HL-60 (cell line): ENCODE data around the gene RASSF8.

Source experiments
- DNase-seq, 2 experiments: peaks; one replicate each; pipeline ENCODE4 v3.0.0-alpha.2; 2010 to 2020; ENCODE audit warnings: low read depth in 1 of 2, low spot score in 1 of 2
- H3K27ac ChIP-seq: fragments of 250-450 bp; sonication (Bioruptor Pico); replicated peaks from 2 replicates; pipeline ENCODE4 v1.5.1; 2020; ENCODE audit warnings: mild to moderate bottlenecking, moderate library complexity
- H3K27me3 ChIP-seq: fragments of 250-450 bp; sonication (Bioruptor Pico); 2 replicates; pipeline ENCODE4 v1.5.1; 2021; ENCODE audit warnings: mild to moderate bottlenecking, moderate library complexity; ENCODE audit not compliant: insufficient read depth, poor library complexity, severe bottlenecking
- H3K4me3 ChIP-seq: replicated peaks from 2 replicates; pipeline ENCODE4 v1.5.1; 2011; ENCODE audit warnings: mild to moderate bottlenecking, control low read depth, low read length; ENCODE audit not compliant: insufficient read depth
- GABPA ChIP-seq: IDR thresholded peaks from 2 replicates; pipeline ENCODE4 v1.6.1; 2012; ENCODE audit warnings: low read depth
- POLR2AphosphoS5 ChIP-seq: IDR thresholded peaks from 2 replicates; pipeline ENCODE4 v1.6.1; 2012; ENCODE audit warnings: low read depth
- REST ChIP-seq: IDR thresholded peaks from 2 replicates; pipeline ENCODE4 v1.6.1; 2012; ENCODE audit warnings: low read depth; ENCODE audit not compliant: insufficient replicate concordance
- SPI1 ChIP-seq: IDR thresholded peaks from 2 replicates; pipeline ENCODE4 v1.6.1; 2012; ENCODE audit warnings: low read depth, mild to moderate bottlenecking, borderline replicate concordance
- TF ChIP-seq, protein P1 (sequence below): IDR thresholded peaks from one replicate; pipeline ENCODE4 v1.5.1; 2011; ENCODE audit warnings: low read length, control low read depth, inconsistent platforms; ENCODE audit not compliant: insufficient read depth

RASSF8 gene

GRCh38 chr12:25975682-25976081 lies 17.2 kb downstream of the RASSF8 start:
- Histone ChIP-seq H3K27ac (no peak overlapping the region), H3K4me3 (no peak overlapping the region), H3K27me3 (no peaks in the 10 kb centered on the region)
- no peak for TF ChIP-seq REST
- no peak for TF ChIP-seq POLR2AphosphoS5
- no peak for TF ChIP-seq SPI1
- no peak for TF ChIP-seq GABPA
- TF ChIP-seq, protein P1, sequence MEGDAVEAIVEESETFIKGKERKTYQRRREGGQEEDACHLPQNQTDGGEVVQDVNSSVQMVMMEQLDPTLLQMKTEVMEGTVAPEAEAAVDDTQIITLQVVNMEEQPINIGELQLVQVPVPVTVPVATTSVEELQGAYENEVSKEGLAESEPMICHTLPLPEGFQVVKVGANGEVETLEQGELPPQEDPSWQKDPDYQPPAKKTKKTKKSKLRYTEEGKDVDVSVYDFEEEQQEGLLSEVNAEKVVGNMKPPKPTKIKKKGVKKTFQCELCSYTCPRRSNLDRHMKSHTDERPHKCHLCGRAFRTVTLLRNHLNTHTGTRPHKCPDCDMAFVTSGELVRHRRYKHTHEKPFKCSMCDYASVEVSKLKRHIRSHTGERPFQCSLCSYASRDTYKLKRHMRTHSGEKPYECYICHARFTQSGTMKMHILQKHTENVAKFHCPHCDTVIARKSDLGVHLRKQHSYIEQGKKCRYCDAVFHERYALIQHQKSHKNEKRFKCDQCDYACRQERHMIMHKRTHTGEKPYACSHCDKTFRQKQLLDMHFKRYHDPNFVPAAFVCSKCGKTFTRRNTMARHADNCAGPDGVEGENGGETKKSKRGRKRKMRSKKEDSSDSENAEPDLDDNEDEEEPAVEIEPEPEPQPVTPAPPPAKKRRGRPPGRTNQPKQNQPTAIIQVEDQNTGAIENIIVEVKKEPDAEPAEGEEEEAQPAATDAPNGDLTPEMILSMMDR, result no peak
- DNase-seq, result no peak

DNA sequence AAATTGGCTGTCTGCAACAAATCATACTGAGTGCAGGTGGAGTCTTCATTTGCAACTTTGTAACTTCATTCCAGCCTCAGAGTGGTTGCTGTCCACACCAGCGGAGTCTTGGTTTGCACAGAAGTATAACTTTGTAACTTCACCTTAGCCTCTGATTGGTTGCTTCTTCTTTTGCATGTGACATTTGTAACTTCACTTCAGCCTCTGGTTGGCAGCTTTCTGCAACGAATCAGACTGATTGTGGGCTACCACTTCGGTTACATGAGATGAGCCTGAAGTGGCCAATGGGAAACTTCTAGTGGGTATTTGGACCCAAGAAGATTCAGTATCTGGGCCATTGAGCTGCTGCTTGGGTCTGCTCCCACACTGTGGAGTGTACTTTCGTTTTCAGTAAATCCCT lies 17.8 kb downstream of the RASSF8 start:
- TF ChIP-seq SPI1, result no peak
- TF ChIP-seq, protein P1, result no peak
- no peak for TF ChIP-seq POLR2AphosphoS5
- TF ChIP-seq REST, result no peak
- no peak for TF ChIP-seq GABPA
- DNase-seq, result no peak
- Histone ChIP-seq H3K27ac (no peak overlapping the region), H3K4me3 (no peak overlapping the region), H3K27me3 (no peaks in the 10 kb centered on the region)

- no peak for DNase-seq
- H3K27ac ChIP-seq, result no peak overlapping the region
- no peak overlapping the region for H3K4me3 ChIP-seq
- H3K27me3 ChIP-seq, result no peaks in the 10 kb centered on the region
- no peak for TF ChIP-seq SPI1
- TF ChIP-seq GABPA, result no peak
- TF ChIP-seq, protein P1, result no peak
- TF ChIP-seq POLR2AphosphoS5, result no peak
- no peak for TF ChIP-seq REST
These were observed 18.6 kb downstream of the RASSF8 start for GRCh38 chr12:25977047-25977446.
